HG02678 (cell line): ENCODE results near the gene PDZRN4.

Experiments used
- ATAC-seq: cut with Tn5 transposase; IDR thresholded peaks from one replicate; pipeline ENCODE4 v1.9.1; 2021; ENCODE audit warnings: mild to moderate bottlenecking, moderate library complexity; ENCODE audit not compliant: unreplicated experiment

PDZRN4 gene

DNA sequence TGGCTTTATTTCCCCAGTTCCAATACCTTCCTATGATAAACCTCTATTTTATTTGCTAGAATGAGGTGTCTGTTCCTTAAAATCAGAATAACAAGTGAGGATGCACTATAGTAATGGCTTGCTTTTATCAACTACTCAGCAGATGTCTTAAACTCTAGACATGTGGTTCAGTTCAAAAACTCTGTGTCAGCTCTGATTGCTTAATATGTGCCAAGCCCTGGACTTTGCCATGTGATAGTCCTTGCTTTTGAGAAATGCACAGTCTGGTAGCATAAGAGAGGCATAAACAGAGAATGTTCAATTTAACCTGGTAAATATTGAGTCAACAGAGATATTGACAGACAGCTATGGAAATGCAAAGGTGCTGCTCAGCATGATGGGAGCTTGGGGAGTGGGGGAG, 254.8 kb downstream of the PDZRN4 start:
- ATAC-seq, result no peak

DNA sequence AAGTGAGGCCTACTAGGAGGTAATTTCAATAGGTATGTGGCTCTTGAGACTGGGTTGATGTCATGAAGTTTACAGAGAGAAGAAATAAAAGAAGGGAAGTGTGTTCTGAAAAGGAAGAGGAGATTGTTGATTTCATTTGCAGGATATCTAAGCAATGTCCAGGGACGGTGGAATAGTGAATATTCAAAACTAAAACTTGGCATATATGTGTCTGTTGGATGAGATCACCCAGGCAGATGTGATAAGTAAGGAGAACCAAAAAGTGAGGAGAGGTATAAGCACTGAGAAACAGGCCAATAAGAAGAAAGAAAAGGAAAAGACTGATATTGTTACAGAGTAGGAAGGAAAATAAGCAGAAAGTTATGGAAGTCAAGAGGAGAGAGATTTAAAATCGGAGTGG, 255.6 kb downstream of the PDZRN4 start:
- ATAC-seq, result no peak

DNA sequence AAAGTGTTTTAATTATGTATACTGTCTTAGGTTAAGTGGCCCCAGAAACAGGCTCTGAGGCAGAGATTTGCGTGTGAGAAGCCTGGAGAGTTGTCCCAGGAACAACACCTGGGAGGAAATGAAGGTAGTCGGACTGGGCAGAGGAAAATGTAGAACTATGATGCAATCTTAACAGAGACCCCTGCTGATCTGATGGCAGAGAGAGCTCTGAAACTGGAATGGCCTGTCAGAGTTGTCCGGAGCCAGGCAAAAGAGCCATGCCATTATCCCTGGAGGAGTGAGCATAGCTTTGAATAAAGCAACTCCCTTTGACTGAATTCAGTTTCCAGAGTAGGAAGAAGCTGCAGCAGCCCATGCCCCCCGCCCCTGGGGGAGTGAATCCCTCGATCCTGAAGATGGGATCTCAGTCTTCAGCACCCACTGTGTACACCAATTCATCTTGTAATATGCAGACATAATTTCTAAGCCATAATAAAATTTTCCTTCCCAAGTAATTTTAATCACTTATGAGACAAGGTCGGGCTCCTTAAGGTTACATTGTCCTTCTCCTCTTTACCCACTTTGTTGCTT, 264.8 kb downstream of the PDZRN4 start:
- no peak for ATAC-seq

DNA sequence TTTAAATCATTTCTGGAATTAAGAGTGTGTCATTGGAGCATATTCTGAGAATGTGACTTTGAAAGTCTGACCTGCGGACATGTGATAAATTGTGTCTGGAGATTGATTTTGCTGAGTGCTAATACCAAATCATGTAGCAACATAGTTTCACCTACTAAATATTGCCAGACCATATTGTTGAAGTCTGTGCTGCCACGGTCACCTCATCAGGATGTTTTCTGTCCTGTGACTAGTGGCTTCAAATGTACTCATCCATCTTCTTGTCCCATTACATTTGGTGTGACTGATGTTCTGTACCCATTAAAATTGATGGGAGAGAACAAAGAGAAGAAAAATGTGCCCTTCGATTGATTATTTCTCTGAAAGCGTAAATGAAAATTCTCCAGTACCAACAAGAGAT, 265.3 kb downstream of the PDZRN4 start:
- ATAC-seq, result no peak

DNA sequence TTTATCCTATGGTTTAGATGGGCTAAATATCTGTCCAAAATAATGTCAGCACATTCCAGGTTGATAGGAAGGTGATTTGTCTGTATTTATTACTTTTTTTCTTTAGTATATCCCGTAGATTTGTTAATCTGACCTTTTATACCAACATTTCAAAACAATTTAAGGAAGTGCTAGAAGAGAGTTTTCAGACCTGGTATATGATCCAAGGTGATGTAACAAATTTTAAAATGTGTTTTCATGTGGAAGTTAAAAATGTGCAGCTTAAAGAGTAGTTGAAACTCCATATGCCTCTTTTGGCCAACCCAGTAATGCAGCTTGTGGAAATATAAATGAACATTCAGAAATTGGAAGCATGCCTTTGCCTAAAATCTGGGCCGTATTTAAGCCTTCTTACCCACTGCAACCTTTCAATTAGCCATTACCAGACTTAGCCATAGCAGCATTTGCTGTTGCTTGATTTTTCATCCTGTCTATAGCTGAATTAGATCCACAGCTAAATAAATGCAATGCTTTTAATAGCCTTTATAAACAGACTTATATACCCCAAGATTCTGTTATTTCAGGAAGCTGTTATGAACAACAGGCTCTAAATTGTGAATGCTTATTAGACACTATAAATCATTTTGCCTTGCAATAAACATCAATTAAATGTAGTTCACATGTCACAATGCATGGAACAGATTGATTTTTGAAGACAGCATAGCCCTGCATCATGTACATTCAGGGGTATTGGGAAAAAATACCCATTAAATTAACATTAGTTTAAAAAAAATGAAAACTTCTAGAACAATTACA, 271.2 kb downstream of the PDZRN4 start:
- ATAC-seq, result no peak

DNA sequence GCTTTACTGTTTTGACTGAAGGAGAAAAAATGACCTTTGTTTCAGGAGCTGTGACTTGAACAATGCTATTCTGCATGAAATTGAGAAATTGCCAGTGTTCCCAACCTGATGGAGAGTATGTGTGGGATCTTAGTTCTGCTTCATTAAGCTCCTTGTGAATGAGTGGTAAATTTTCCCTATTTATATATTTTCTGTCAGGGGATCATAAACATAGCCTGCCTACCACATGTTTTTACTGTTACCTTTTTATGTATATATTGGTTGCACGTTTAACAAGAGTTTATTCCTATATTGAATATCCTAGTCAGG, 271.7 kb downstream of the PDZRN4 start:
- no peak for ATAC-seq

DNA sequence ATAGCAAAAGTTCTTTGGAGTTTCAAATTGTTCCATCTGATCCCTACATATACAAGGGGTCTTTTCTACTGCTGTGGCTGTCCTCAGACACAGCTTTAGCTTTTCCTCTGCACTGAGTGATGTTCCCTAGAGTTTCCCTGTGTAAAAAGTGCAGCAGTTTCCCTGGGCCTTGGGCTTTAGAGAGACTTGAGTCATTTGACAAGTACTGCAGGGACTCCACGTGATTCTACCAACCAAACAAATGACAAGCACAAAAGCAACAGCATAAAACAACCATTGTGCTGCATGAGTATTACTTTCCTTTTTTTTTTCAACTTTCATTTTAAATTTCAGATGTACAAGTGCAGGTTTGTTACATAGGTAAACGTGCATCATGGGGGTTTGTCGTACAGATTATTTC, 272.8 kb downstream of the PDZRN4 start:
- ATAC-seq, result no peak

DNA sequence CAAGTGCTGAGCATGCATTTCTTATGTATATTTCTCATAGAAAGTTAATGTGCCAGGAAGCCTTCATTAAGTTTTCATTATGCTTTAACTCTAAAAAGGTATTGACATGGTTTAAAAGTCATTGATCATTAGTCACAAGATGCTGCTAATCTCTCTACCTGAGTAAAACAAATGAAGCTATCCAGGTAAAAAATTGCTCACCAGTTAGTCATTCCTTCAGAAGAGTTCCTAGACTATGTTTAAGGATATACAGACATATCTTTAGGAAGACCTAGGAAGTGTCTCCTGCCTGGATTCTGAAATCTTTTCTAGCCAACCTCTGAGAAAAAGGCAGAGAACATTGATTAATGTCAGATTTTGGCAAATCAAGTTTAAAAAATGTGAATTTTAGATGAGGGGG, 274.2 kb downstream of the PDZRN4 start:
- no peak for ATAC-seq

DNA sequence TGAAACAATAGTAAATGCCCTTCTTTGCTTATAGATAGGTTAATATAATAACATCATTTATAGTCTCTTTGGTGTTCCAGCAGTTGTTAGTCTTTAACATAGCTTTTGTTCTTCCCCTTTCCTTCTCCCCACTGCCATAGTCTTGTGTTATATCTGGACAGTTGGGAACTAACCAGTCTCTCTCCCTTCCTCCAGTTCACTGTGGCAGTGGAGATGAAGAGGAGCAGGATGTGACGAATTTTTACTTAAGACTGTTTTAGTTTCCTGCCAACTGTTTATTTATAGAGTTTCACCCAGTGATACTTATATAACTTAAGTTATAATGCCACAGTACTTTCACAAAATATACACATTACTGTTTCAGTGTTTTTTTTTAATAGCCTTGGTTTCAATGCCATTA, 277.4 kb downstream of the PDZRN4 start:
- ATAC-seq, result no peak

DNA sequence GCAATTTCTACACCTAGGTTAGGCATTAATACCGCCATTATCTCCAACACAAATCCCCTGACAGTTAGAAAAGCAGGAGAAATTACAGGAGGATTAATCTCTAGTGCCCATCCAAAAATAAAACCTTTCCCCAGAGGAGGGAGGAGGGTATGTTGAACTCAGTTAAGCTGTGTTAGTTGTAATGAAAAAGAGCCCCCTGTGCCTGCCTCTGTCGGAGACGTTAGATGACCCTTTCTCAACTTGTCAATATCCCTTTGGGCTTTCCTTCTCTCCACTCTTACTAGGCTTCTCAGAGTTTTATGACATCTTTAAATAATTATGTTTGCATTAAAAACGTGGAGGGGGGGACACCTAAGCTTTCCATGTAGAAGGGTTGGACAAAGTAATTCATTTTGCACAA, 278.2 kb downstream of the PDZRN4 start:
- no peak for ATAC-seq

DNA sequence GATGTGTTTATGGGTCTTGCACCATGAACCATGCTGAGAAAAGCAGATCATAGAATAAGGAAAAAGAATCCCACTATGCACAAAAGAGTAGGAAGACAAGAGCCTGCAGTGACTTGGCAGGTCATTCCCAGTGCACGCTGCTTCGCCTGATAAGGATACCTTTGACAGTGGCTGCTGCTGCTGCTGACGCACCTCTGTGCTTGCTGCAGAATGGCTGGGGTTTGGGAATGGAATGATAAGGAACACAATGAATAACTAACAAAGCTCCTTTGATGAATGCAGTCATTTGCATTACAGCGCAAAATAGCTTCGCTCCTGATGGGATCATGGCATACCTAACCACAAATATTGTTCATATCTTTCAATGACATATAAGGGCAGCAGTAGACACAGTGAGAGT, 278.7 kb downstream of the PDZRN4 start:
- no peak for ATAC-seq

DNA sequence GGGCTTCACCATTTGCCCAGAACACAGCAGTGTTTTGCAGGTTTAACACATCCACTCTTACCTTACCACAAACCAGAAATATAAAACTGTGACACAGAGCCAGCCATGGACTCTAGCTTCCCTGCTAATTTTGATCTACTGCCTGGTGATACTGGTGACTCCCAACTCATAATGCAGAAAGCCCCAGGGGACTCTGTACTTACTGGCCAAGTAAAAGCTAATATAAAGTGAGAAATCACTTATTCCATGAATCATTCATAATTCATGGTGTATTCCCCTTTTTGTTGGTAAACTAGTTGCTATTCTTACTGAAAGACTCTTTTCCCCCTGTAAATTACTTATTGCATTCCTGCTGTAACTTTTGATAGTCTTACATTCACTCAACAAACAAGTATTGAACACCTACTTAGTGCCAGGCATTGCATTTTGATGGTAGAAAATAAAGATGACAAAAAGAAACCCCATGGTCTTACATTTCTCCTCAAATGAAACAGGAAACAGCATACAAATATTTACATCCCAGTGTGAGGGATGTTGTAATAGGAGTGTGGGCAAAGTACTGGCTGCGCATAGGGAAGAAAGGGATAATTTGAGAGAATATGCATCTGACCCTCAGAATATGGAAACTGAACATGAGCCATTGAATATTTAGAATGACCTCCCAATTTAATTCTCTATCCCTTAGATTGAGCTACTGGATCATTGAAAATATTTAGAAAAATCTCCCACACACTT, 279.6 kb downstream of the PDZRN4 start:
- no peak for ATAC-seq

DNA sequence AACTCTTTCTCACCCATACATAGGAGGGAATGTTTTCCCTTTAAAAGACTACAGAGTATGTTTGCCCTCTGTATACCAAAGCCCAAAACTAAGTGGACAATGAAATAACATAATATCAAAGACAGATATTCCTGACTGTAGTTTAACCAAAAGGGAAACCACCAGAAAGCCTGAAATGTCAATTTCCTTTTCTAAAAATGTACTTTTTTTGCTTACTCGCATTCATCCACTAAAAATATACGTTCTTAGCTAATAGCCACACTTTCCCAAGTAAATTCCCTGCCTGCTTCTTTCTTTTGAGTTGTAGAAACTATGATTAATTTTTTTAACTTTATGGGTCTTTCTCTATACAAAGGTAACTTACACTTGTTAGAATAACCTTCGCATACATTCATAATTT, 280.2 kb downstream of the PDZRN4 start:
- ATAC-seq, result no peak

DNA sequence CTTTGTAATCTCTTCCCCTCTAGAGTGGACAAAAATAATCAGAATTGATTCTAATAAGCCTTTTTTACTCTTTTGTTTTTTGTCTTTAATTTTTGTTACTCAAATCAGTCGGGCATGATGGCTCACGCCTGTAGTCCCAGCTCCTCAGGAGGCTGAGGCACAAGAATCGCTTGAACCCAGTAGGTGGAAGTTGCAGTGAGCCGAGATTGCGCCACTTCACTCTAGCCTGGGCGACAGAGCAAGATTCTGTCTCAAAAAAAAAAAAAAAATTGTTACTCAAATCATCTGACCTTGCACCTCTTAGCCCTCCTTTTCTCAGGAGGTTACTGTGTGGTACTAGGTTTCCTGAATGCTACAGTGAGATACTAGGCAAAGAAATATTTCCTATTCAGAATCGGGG, 280.6 kb downstream of the PDZRN4 start:
- no peak for ATAC-seq

DNA sequence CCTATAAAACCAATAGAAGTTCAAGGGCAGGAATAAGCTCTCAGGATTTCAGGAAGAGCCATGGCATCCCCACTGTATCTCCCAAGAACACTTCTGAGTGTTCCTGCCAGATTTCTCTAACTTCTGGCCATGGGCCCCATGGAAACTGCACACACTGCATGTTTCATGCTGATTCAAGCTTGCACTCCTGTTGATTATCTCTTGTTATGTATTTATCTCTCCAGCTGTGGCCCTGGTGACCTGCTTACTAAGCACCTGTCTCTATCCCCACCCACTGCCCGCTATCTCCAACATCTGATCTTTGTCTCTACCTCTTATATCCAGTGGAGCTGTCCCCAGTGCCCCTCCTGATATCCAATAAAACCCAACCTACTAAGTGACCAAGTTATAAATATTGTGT, 285.3 kb downstream of the PDZRN4 start:
- no peak for ATAC-seq

DNA sequence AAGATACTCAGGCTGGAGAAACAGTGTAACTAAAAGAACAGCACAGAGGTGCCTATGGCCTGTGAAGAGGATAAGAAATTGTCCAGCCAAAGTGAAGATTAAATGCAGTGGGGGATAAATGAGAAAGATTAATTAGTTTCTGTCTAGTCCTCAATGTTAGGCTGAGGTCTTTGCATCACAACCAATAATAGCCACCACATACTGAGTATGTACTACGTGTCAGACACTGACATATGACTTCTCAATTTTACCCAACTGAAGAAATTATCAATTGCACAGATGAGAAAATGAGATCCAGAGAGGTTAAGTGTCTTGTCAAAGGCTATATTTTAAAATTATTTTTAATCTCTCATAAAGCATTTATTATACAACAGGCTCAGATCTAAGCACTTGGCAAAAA, 285.9 kb downstream of the PDZRN4 start:
- no peak for ATAC-seq

DNA sequence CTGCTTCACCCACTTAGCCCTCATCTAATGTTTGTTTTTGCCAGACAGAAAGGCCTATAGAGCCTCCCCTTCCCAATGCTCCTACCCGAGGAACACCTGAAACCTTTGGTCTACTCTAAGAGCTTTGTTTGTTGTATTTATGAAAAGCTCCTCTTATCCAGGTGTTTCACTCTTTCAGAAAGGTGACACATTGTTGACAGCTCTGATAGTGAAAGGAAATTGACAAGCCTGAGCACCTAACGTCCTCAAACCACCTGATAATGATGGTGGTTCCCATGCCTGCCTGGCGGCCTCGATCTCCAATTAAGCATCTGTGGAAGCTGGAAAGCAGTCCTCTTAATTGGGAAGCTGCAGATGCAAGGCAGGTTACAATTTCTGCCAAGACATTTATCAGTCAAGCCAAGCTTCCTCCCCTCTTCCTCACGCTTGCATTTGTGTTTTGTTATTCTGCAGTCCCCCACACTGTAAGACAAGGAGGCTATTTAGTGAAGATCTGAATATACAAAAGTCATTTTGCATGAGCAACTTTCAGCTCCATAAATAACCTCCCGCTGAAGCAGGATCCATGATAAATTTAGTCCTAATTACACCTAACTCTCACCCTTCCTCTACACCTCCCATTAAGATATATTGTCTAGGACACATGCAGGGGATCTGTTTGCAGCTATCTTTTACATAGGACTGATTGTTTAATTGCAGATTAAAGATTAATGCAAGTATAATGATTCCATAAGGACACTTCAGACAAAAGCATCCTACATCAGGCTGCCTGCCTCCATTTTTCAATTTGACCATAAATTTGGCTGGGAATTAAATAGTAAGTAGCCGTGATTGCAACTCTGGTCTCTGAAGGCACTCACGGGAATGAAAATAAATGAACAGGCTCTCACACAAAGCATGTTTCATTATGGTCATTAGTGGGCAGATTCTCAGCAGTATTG, 288.6 kb downstream of the PDZRN4 start:
- no peak for ATAC-seq

DNA sequence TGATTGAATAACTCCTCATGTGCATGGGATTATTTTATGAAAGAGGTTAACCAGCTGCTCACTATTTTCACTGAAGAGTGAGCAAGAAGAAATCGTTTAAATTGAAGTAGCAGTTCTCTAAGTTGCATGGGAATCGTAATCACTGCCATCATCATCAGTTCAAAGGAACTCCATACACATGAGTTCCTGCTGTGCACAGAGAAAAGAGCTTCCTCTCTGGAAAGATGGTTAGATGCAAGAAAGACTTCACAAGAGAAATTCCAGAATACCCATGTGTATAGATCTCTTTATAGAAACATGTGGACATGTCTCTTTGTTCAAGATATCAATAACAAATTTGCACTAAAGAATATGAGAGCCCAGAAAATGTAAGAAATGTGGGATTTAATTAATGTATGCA, 291.3 kb downstream of the PDZRN4 start:
- ATAC-seq, result no peak

DNA sequence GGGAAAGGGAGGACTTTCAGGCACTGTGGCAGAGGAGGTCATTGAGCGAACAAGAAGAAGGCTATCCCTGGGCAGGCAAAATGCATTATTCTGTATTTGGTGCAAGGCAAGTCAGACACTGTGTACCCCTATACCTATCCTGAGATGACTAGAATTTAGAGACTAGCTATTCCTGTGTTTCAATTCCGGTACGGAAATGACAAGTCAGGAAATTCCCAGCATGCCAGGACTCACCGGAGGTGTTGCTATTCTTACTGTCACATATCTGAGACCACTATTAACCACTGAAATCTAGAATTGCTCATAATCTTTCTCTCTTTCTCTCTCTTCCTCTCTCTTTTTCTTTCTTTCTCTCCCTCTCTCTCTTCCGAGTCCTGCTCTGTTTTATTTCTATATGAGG, 297.1 kb downstream of the PDZRN4 start:
- no peak for ATAC-seq

DNA sequence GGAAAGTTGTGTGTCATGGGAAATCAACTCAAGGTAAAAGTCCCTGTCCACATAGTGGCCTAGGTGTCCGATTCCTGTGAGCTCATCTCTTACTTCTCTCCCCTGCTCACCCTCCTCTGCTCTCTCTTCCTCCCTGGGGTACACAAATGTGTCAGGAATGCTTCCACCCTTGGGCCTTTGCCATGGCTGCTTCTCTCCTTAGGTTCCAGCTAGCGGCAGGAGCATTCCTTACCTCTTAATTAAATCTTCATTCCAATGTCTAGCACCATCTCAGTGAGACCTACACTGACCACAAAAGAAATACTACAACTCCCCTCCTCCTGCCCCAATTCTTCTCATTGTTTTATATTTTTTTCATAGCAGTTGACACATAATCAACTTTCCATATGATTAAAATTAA, 298.6 kb downstream of the PDZRN4 start:
- no peak for ATAC-seq

DNA sequence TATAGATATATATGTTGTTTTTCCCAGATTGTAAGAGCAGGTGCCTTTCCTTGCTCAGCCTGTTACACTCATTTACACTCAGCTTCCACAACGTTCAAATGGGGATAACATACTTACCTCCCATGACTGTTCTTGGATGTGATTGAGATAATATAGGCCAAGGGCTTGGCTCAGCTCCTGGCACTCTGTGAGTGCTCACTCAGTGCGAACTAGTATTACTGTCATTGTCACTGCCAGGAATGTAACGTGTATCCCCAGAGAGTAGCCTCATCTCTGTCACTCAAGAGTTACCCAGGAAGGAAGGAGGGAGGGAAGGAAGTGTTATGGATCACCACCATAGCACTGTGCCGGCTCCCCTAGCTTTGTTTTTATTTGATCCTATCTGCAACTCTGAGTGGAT, 307.9 kb downstream of the PDZRN4 start:
- ATAC-seq, result no peak
